Right cardiac atrium (tissue), 5 donors: ENCODE measurements around the gene ANP32D. TPM values are rescaled to one million over a fixed set of nuclear protein-coding genes. Genes with fewer than 3 reads are reported as not detected.
"Not testable (repeated sequence)": the region's sequence is repeated elsewhere in the genome, so short reads cannot be mapped to it uniquely, and the experiment has no call there.

Experiments
- ATAC-seq, 2 donors: fragments of 200-7000 bp; cut with Tn5 transposase; one replicate each; pipeline versions ENCODE4 v1.8.0 to v1.9.1; 2020; ENCODE audit warnings: moderate library complexity in 2 of 2, mild to moderate bottlenecking in 1 of 2
- DNase-seq, 3 donors: peaks; one replicate each; pipeline ENCODE4 v3.0.0-alpha.2; 2020
- H3K27ac ChIP-seq: one replicate; pipeline ENCODE4 v1.5.1; 2013; ENCODE audit warnings: mild to moderate bottlenecking, low read length, control low read depth, moderate library complexity
- H3K27me3 ChIP-seq: one replicate; pipeline ENCODE4 v1.6.1; 2013; ENCODE audit not compliant: control insufficient read depth, insufficient read depth
- H3K4me1 ChIP-seq: one replicate; pipeline ENCODE4 v1.6.1; 2013; ENCODE audit warnings: low read length; ENCODE audit not compliant: control insufficient read depth, insufficient read depth
- H3K4me3 ChIP-seq: one replicate; pipeline ENCODE4 v1.5.1; 2013; ENCODE audit warnings: low read length, control low read depth
- H3K9me3 ChIP-seq: one replicate; pipeline ENCODE4 v1.6.1; 2013; ENCODE audit warnings: low read length; ENCODE audit not compliant: control insufficient read depth
- WGBS: extraction: QIAGEN DNeasy Blood & Tissue Kit; methylation state at CpG from one replicate; pipeline ENCODE4 v1.1.7; 2013; 5-methylcytosine and 5-hydroxymethylcytosine counted together
- intact Hi-C, 4 donors: fragments of 100-400 bp; cut with DNase I; formaldehyde crosslinking; loops; one replicate each; pipeline versions ENCODE4 v1.11.0 to v1.14.0; 2022 to 2023
- polyA plus RNA-seq: library from polyadenylated mRNA; stranded (reverse); fragments of 200-250 nt; gene quantifications from one replicate; pipeline ENCODE4 v1.2.3, GENCODE V29; 2013
- total RNA-seq, 4 donors: library from RNA; stranded (reverse); fragmentation: NEBNext Ultra II Directional; extraction: Animal tissue kit (Norgen Biotek cat#: 25700); gene quantifications; one replicate each; pipeline ENCODE4 v1.2.1, GENCODE V29; 2021
- donor health status: healthy with polysubstance abuse.
- donor health status: DM: no; HTN: yes; CAD: no.
- donor health status: DM: no; HTN: no; CAD: no.
- donor health status: DM: no; HTN: yes; CAD: no; lungs with severe emphysema.
- donor health status: DM: yes; HTN: yes; CAD: no.

ANP32D gene
- total and polyA plus RNA-seq, 5 donors = not detected

DNA sequence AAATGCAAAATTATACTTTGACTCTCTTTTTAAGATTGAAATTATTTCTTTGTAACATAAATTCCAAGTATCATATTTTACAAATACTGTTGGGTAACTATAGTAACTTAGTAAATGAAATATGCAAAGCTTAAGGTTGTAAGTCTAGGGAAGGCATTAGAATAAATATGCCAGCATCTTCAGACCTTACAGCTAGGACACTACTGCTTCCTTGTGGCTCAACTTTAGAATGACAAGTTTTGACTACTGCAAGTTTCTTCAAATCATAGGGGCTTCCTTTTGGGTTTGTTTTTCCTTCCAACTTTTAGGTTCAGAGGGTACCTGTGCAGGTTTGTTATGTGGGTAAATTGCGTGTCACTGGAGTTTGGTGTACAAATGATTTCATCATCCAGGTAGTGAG, 17.7 kb upstream of the ANP32D start:
- peak in 1 of 2 donors; percentile 64 for ATAC-seq
- Histone ChIP-seq H3K4me3 (no peak overlapping the region), H3K27ac (no peak overlapping the region), H3K9me3 (no peaks in the 10 kb centered on the region), H3K27me3 (no peaks in the 10 kb centered on the region), H3K4me1 (no peaks in the 10 kb centered on the region)
- intact Hi-C loops = no loop called here
- 79% methylated on average over 1 of the region's 1 CpG for WGBS
- no peak for DNase-seq

DNA sequence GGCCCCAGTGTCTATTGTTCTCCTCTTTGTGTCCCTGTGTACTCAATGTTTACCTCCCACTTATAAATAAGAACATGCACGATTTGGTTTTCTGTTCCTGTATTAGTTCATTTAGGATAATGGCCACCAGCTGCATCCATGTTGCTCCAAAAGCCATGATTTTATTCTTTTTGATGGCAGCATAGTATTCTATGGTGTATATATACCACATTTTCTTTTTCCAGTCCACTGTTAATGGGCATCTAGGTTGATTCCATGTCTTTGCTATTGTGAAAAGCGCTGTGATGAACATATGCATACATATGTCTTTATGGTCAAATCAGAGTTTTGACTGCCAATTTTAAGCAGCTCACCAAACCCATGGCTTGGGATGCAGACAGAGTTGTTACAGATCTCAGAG, 17.2 kb upstream of the ANP32D start:
- no peak overlapping the region for H3K4me3 ChIP-seq
- intact Hi-C loops = no loop called here
- DNase-seq (no peak), ATAC-seq (no peak)
- 59% methylated on average over 2 of the region's 2 CpGs for WGBS
- H3K27me3 ChIP-seq = no peaks in the 10 kb centered on the region
- H3K4me1 ChIP-seq = no peaks in the 10 kb centered on the region
- H3K9me3 ChIP-seq = no peaks in the 10 kb centered on the region
- H3K27ac ChIP-seq = no peak overlapping the region

DNA sequence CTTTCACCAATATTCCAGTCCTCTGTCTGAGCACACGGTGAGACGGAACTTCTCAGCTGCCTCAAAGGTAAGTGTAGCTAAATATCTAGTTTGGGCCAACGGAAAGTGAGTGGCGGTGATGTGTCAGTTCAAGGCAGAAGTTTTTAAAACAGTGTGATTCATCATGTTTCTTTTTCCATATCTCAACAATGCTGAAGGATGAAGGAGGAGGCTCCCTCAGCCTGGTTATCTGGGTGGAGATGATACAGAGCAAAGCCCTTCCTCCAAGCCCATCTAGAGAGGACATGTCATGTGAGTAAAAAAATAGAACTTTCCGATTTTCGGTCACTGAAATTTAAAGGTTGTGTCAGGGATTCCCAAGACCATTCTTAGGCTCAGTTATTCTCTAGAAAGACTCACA, 13.1 kb upstream of the ANP32D start:
- 72% methylated on average over 6 of the region's 6 CpGs for WGBS
- peak in 1 of 2 donors; percentile 35 for ATAC-seq

DNA sequence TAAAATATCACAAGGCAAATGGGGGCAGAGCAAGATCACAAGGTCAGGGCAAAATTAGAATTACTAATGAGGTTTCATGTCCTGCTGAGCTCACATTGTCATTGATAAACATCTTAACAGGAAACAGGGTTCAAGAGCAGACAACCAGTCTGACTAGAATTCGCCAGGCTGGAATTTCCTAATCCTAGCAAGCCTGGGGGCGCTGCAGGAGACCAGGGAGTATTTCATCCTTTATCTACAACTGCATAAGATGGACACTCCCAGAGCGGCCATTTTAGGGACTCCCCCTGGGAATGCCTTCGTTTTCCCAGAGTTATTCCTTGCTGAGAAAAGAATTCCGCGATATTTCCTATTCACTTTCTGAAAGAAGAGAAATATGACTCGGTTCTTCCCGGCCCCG, 3.3 kb upstream of the ANP32D start:
- H3K4me1 ChIP-seq, H3K4me3 ChIP-seq, H3K9me3 ChIP-seq, H3K27ac ChIP-seq, H3K27me3 ChIP-seq, intact Hi-C loops, ATAC-seq, DNase-seq: not testable (repeated sequence)
- 87% methylated on average over 9 of the region's 9 CpGs for whole genome bisulfite sequencing

More for the DNA sequence above, 13.1 kb upstream of the ANP32D start:
- H3K4me1 ChIP-seq = no peaks in the 10 kb centered on the region
- H3K4me3 ChIP-seq = no peak overlapping the region
- intact Hi-C loops = no loop called here
- H3K27ac ChIP-seq = no peak overlapping the region
- no peaks in the 10 kb centered on the region for H3K27me3 ChIP-seq
- no peaks in the 10 kb centered on the region for H3K9me3 ChIP-seq
- no peak for DNase-seq

DNA sequence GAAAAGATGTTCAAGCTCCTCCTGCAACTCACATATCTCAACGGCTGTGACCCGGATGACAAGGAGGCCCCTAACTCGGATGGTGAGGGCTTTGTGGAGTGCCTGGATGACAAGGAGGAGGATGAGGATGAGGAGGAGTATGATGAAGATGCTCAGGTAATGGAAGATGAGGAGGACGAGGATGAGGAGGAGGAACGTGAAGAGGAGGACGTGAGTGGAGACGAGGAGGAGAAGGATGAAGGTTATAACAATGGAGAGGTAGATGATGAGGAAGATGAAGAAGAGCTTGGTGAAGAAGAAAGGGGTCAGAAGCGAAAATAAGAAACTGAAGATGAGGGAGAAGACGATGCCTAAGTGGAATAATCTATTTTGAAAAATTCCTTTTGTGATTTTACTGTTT, 702 bp downstream of the ANP32D start:
- H3K27ac ChIP-seq = no peak overlapping the region
- H3K27me3 ChIP-seq = no peaks in the 10 kb centered on the region
- H3K9me3 ChIP-seq = no peaks in the 10 kb centered on the region
- H3K4me3 ChIP-seq = no peak overlapping the region
- ATAC-seq (no peak), DNase-seq (no peak)
- WGBS = 82% methylated on average over 9 of the region's 9 CpGs
- intact Hi-C loops = no loop called here
- no peaks in the 10 kb centered on the region for H3K4me1 ChIP-seq

DNA sequence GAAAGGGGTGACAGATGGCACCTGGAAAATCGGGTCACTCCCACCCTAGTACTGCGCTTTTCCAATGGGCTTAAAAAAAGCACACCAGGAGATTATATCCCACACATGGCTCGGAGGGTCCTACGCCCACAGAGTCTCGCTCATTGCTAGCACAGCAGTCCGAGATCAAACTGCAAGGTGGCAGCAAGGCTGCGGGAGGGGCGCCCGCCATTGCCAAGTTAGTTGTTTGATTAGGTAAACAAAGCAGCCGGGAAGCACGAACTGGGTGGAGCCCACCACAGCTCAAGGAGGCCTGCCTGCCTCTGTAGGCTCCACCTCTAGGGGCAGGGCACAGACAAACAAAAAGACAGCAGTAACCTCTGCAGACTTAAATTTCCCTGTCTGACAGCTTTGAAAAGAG, 2.1 kb downstream of the ANP32D start:
- ATAC-seq, H3K4me3 ChIP-seq, H3K4me1 ChIP-seq, H3K27me3 ChIP-seq, H3K27ac ChIP-seq, H3K9me3 ChIP-seq, DNase-seq, intact Hi-C loops: not testable (repeated sequence)
- 90% methylated on average over 11 of the region's 11 CpGs for WGBS

DNA sequence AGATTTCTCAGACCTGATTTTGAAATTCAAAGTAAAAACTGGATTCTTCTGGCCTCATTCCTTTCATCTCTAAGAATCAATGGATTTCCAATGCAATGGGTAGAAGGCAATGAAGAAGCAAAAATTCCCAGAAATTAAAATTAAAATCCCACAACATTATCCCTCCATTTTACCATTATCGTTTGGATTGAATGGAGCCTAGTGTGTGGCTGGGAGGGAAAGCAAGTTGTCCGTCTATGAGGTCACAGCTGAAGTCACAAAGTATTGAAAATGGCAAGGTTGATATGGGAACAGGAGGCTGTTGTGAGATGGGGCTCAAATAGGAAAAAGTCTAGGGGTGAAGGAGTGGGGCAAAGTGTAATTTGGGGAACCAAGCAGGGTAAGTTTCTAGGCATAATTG, 9.8 kb downstream of the ANP32D start, which contains the start of gene C12orf54:
Gene C12orf54 (plus strand): TSS at position 301 of the 400 bp plus-strand sequence. CDS start 799 bp downstream, outside the sequence.
- H3K27me3 ChIP-seq = no peaks in the 10 kb centered on the region
- ATAC-seq (no peak), DNase-seq (no peak)
- no peaks in the 10 kb centered on the region for H3K9me3 ChIP-seq
- 87% methylated on average over 2 of the region's 2 CpGs for WGBS
- no peak within 1 kb of the TSS for H3K4me3 ChIP-seq
- no peak within 1 kb of the TSS for H3K27ac ChIP-seq
- intact Hi-C loops = no loop called here
- no peaks in the 10 kb centered on the region for H3K4me1 ChIP-seq

DNA sequence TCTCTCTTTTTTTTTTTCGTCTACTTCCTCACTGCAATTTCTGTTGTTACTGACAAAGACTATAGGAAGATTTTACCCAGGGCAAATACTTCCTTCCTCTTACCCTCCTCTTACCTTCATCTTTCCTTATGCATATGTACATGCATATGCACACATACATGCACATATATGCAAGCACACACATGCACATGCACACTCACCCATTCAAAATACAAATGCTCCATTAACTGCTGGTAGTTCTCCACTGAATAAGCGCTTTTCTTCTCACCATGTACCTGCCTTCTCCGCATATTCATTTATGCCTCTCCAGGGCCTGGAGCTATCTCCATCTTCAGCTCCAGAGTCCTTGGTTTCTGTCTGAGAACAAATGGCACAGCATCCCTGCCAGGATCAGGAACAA, 10.6 kb downstream of the ANP32D start:
- WGBS = 86% methylated on average over 3 of the region's 3 CpGs
- Histone ChIP-seq H3K4me3 (no peak overlapping the region), H3K27me3 (no peaks in the 10 kb centered on the region), H3K27ac (no peak overlapping the region), H3K4me1 (no peaks in the 10 kb centered on the region), H3K9me3 (no peaks in the 10 kb centered on the region)
- DNase-seq (no peak), ATAC-seq (no peak)
- intact Hi-C loops = no loop called here

DNA sequence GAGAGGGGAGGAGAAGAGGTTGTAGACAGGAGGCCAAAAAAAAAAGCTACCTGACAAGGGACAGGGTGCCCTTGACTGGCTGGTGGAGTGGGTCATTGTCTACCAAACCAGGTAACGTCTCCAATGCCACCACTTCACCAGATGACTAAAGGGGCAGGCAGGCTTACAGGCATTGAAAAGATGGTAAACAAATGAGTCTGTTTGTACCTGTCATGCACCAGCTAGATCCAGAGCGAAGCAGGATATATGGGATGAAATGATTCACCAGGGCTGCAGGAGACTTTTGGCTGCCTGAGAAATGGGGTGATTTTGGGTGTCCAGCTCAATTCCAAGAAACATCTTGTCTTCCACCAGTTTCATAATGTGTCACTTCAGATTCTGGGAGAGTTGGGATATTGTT, 13.9 kb downstream of the ANP32D start:
- Histone ChIP-seq H3K9me3 (no peaks in the 10 kb centered on the region), H3K27me3 (no peaks in the 10 kb centered on the region), H3K4me3 (no peak overlapping the region), H3K4me1 (no peaks in the 10 kb centered on the region), H3K27ac (no peak overlapping the region)
- intact Hi-C loops = no loop called here
- WGBS = 81% methylated on average over 2 of the region's 2 CpGs
- no peak for ATAC-seq
- no peak for DNase-seq

DNA sequence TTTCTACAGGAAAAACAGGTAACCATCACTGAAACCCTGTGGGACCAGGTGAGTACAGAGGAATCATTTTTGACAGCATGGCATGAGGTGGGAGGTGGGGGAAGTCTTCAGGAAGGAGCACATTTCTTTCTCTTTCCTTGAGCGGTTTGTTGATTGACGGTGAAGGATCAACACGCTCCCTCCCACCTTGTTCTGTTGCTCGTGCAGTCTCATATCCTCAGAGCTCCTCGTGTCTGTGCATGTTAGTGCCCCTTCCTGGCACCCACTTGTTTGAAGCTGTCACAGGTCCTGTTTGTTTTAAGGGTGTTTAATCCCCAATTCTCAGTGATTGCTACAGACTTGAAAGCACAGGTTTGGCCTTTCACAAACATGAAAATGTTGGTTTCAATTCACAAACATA, 14.3 kb downstream of the ANP32D start:
- DNase-seq (no peak), ATAC-seq (no peak)
- Histone ChIP-seq H3K27ac (no peak overlapping the region), H3K4me1 (no peaks in the 10 kb centered on the region), H3K9me3 (no peaks in the 10 kb centered on the region), H3K4me3 (no peak overlapping the region), H3K27me3 (no peaks in the 10 kb centered on the region)
- intact Hi-C loops = no loop called here
- WGBS = 60% methylated on average over 5 of the region's 5 CpGs

DNA sequence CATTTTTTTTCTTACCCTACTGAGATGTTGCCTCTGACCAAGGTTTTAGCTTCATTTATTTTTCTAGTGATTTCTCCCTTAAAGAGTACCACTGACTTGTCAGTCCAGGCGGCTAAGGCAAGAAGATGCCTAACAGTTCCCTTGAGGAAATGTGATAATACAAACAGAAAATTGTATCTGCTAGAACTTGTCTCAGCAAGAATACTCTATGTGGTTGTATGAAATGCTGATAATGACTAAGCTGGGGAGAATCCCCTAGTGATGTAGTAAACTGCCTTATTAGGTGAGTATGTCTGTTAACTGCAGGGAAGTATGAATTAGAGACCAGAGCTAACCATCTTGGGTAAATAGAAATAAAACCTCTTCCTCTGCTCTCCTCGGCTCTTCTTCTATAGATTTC, 16.7 kb downstream of the ANP32D start:
- intact Hi-C loops = no loop called here
- no peak overlapping the region for H3K27ac ChIP-seq
- WGBS = 76% methylated on average over 2 of the region's 2 CpGs
- H3K4me1 ChIP-seq = no peaks in the 10 kb centered on the region
- DNase-seq = no peak
- no peaks in the 10 kb centered on the region for H3K27me3 ChIP-seq
- no peak for ATAC-seq
- no peak overlapping the region for H3K4me3 ChIP-seq
- no peaks in the 10 kb centered on the region for H3K9me3 ChIP-seq

DNA sequence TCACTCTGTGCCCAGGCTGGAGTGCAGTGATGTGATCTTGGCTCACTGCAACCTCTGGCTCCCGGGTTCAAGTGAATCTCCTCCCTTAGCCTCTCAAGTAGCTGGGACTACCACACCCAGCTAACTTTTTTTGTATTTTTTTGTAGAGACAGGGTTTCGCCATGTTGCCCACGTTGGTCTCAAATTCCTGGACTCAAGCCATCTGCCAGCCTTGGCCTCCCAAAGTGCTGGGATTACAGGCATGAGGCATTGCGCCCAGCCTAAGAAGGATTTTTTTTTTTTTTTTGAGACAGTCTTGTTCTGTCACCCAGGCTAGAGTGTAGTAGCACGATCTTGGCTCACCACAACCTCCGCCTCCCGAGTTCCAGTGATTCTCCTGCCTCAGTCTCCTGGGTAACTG, 17.1 kb downstream of the ANP32D start:
- H3K4me3 ChIP-seq, H3K9me3 ChIP-seq, H3K4me1 ChIP-seq, intact Hi-C loops, H3K27me3 ChIP-seq, H3K27ac ChIP-seq, ATAC-seq, DNase-seq: not testable (repeated sequence)
- 86% methylated on average over 7 of the region's 7 CpGs for WGBS
